ENCODE data around the gene GOLM1.

The GOLM1 gene

GRCh38 chr9:86119457-86119856, 20.1 kb upstream of the GOLM1 start:
- Histone ChIP-seq H3K36me3 (ENCODE audit: control insufficient read depth in 1 of 2, insufficient read depth in 2 of 2, low read length in 2 of 2) (no peaks in the 10 kb centered on the region), H3K4me3 (ENCODE audit: low read depth in 1 of 2, low read length in 2 of 2) (no peak overlapping the region), H3K9me3 (ENCODE audit: control insufficient read depth in 1 of 2, low read length in 2 of 2) (no peaks in the 10 kb centered on the region), H3K27me3 (ENCODE audit: low read depth, low read length) (no peaks in the 10 kb centered on the region), H3K4me1 (ENCODE audit: control insufficient read depth in 1 of 2, insufficient read depth in 2 of 2, low read length in 2 of 2) (no peaks in the 10 kb centered on the region), H3K27ac (ENCODE audit: low read length) (no peak overlapping the region)

GRCh38 chr9:86116425-86116824, 17.1 kb upstream of the GOLM1 start:
- H3K9me3 ChIP-seq (ENCODE audit: control insufficient read depth in 1 of 2, low read length in 2 of 2): no peaks in the 10 kb centered on the region
- H3K4me1 ChIP-seq (ENCODE audit: control insufficient read depth in 1 of 2, insufficient read depth in 2 of 2, low read length in 2 of 2): no peaks in the 10 kb centered on the region
- no peak overlapping the region for H3K4me3 ChIP-seq (ENCODE audit: low read depth in 1 of 2, low read length in 2 of 2)
- H3K36me3 ChIP-seq (ENCODE audit: control insufficient read depth in 1 of 2, insufficient read depth in 2 of 2, low read length in 2 of 2): no peaks in the 10 kb centered on the region
- H3K27ac ChIP-seq (ENCODE audit: low read length): no peak overlapping the region
- H3K27me3 ChIP-seq (ENCODE audit: low read depth, low read length): no peaks in the 10 kb centered on the region

- no peaks in the 10 kb centered on the region for H3K36me3 ChIP-seq (ENCODE audit: control insufficient read depth in 1 of 2, insufficient read depth in 2 of 2, low read length in 2 of 2)
- H3K27me3 ChIP-seq (ENCODE audit: low read depth, low read length): no peaks in the 10 kb centered on the region
- H3K27ac ChIP-seq (ENCODE audit: low read length): no peak overlapping the region
- no peaks in the 10 kb centered on the region for H3K4me1 ChIP-seq (ENCODE audit: control insufficient read depth in 1 of 2, insufficient read depth in 2 of 2, low read length in 2 of 2)
- no peak overlapping the region for H3K4me3 ChIP-seq (ENCODE audit: low read depth in 1 of 2, low read length in 2 of 2)
- H3K9me3 ChIP-seq (ENCODE audit: control insufficient read depth in 1 of 2, low read length in 2 of 2): no peaks in the 10 kb centered on the region
Measured at GRCh38 chr9:86115886-86116285, 16.5 kb upstream of the GOLM1 start.

- Histone ChIP-seq H3K4me1 (ENCODE audit: control insufficient read depth in 1 of 2, insufficient read depth in 2 of 2, low read length in 2 of 2) (no peaks in the 10 kb centered on the region), H3K27me3 (ENCODE audit: low read depth, low read length) (no peaks in the 10 kb centered on the region), H3K4me3 (ENCODE audit: low read depth in 1 of 2, low read length in 2 of 2) (no peak overlapping the region), H3K36me3 (ENCODE audit: control insufficient read depth in 1 of 2, insufficient read depth in 2 of 2, low read length in 2 of 2) (no peaks in the 10 kb centered on the region), H3K9me3 (ENCODE audit: control insufficient read depth in 1 of 2, low read length in 2 of 2) (no peaks in the 10 kb centered on the region), H3K27ac (ENCODE audit: low read length) (no peak overlapping the region)
Measured at GRCh38 chr9:86112057-86112456, 12.7 kb upstream of the GOLM1 start.

- no peaks in the 10 kb centered on the region for H3K36me3 ChIP-seq (ENCODE audit: control insufficient read depth in 1 of 2, insufficient read depth in 2 of 2, low read length in 2 of 2)
- H3K27ac ChIP-seq (ENCODE audit: low read length): no peak overlapping the region
- no peaks in the 10 kb centered on the region for H3K9me3 ChIP-seq (ENCODE audit: control insufficient read depth in 1 of 2, low read length in 2 of 2)
- H3K4me1 ChIP-seq (ENCODE audit: control insufficient read depth in 1 of 2, insufficient read depth in 2 of 2, low read length in 2 of 2): peaks cover 0 to 11% of the 10 kb centered on the region in 2 donors
- H3K27me3 ChIP-seq (ENCODE audit: low read depth, low read length): no peaks in the 10 kb centered on the region
- H3K4me3 ChIP-seq (ENCODE audit: low read depth in 1 of 2, low read length in 2 of 2): no peak overlapping the region
Measured at GRCh38 chr9:86102626-86103025, 3.3 kb upstream of the GOLM1 start.

DNA sequence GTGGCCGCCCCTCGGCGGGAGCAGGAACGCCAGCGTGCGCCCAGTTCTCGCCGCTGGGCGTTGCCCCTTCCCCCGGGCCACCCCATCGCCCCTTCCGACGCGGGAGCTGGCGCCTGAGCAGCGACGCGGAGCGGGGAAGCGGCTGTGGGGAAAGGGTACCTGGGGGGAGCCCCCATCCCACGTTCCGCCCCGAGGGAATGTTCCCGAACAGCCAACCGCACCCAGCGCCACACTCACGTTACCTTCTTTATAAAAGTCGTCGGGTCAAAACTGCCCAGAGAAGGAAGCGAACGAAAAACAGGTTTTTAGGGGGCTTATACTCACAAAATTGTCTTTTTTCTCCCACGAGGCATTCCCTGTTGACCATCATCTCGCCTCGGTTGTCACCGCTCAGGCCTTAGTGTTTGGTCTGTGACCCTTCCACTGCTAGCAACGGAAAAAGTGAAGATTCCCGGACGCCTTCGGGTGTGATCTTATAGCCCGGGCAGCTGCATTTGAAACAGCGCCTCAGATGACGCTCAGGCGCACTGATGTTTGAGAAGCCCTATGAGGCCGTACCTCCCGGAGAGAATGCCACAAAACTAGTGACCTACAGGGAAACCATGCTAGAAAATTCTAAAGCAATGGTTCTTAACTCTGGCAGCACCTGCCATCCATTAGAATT, 475 bp upstream of the GOLM1 start:
- Histone ChIP-seq H3K9me3 (ENCODE audit: control insufficient read depth in 1 of 2, low read length in 2 of 2) (no peaks in the 10 kb centered on the region), H3K4me1 (ENCODE audit: control insufficient read depth in 1 of 2, insufficient read depth in 2 of 2, low read length in 2 of 2) (peaks cover 0 to 14% of the 10 kb centered on the region in 2 donors), H3K27ac (ENCODE audit: low read length) (peak overlapping the region; percentile 78), H3K36me3 (ENCODE audit: control insufficient read depth in 1 of 2, insufficient read depth in 2 of 2, low read length in 2 of 2) (no peaks in the 10 kb centered on the region), H3K27me3 (ENCODE audit: low read depth, low read length) (no peaks in the 10 kb centered on the region), H3K4me3 (ENCODE audit: low read depth in 1 of 2, low read length in 2 of 2) (peak overlapping the region; percentile 64 to 68)

DNA sequence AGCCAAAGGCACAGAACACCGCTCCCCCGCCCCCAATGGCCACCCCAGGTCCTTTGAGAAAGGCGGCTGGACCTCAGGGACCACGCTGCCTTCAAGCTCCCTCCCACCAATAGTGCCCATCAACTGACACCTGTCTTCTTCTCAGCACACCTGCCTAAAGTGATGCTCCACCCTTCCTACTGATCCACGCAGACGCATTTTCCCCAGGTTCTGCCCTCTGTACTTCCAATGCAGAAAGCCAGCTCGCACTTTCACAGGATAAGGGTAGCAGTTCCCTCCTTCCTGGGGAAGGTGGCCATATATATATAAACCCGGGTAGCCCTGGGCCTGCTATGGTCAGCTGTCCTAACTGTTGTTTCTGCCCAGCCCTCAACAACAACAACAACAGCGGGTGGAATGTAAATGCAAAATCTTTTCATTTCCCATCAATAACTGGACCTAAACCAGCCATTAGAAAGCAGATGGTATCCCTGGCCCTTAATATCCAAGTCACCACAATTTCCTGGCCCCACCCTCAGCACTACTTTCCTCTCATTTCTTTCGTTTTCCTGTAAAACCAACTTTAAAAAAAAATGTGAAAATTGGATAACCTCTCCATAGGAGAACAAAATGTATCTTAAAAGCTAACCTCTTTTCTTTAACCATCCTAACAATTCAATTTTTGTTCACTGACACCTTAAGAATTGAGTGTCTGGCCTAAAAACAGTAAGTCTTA, 1.7 kb downstream of the GOLM1 start:
- H3K27me3 ChIP-seq (ENCODE audit: low read depth, low read length): no peaks in the 10 kb centered on the region
- H3K27ac ChIP-seq (ENCODE audit: low read length): peak overlapping the region; percentile 50
- peak overlapping the region; percentile 68 to 90 for H3K4me3 ChIP-seq (ENCODE audit: low read depth in 1 of 2, low read length in 2 of 2)
- peaks cover 0 to 14% of the 10 kb centered on the region in 2 donors for H3K4me1 ChIP-seq (ENCODE audit: control insufficient read depth in 1 of 2, insufficient read depth in 2 of 2, low read length in 2 of 2)
- no peaks in the 10 kb centered on the region for H3K36me3 ChIP-seq (ENCODE audit: control insufficient read depth in 1 of 2, insufficient read depth in 2 of 2, low read length in 2 of 2)
- no peaks in the 10 kb centered on the region for H3K9me3 ChIP-seq (ENCODE audit: control insufficient read depth in 1 of 2, low read length in 2 of 2)

GRCh38 chr9:86096386-86096785, 3.0 kb downstream of the GOLM1 start:
- Histone ChIP-seq H3K9me3 (ENCODE audit: control insufficient read depth in 1 of 2, low read length in 2 of 2) (no peaks in the 10 kb centered on the region), H3K36me3 (ENCODE audit: control insufficient read depth in 1 of 2, insufficient read depth in 2 of 2, low read length in 2 of 2) (no peaks in the 10 kb centered on the region), H3K4me1 (ENCODE audit: control insufficient read depth in 1 of 2, insufficient read depth in 2 of 2, low read length in 2 of 2) (peaks cover 0 to 14% of the 10 kb centered on the region in 2 donors), H3K27me3 (ENCODE audit: low read depth, low read length) (no peaks in the 10 kb centered on the region), H3K4me3 (ENCODE audit: low read depth in 1 of 2, low read length in 2 of 2) (no peak overlapping the region), H3K27ac (ENCODE audit: low read length) (peak overlapping the region; percentile 30)

DNA sequence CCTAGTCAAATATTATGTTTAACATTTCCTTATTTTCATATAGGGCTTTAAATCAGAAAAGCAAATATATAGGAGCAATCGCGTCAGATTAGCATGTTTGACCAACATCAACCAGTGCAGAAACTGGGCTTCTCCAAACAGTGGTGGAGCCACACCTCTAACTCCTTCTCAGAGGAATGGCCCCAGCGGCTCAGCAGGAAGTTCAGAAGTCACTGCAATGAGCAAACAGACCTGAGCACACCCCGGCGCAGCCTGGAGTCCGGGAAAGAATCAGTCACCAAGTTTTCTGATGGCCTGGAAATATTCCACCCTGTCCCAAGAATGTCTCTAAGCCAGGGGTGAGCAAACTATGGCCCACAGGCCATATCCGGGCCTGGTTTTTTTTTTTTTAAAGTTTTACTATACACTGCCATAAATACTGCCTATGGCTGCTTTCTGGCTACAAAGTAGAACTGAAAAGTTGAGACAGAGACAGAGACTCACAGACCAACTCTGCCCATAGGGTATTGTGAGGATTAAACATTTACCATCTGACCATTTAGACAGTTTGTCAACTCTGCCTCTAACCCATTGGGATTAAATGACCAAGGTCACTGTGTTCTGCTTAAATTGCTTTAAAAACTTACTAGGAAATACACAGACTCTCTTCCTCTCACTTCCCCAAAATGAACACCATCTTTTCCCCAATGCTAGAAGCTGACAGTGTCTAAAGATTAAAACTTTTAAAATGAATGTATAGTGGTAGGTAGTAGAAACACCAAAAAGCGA, 5.4 kb downstream of the GOLM1 start:
- H3K27me3 ChIP-seq (ENCODE audit: low read depth, low read length): no peaks in the 10 kb centered on the region
- H3K9me3 ChIP-seq (ENCODE audit: control insufficient read depth in 1 of 2, low read length in 2 of 2): no peaks in the 10 kb centered on the region
- H3K27ac ChIP-seq (ENCODE audit: low read length): peak overlapping the region; percentile 69
- no peaks in the 10 kb centered on the region for H3K36me3 ChIP-seq (ENCODE audit: control insufficient read depth in 1 of 2, insufficient read depth in 2 of 2, low read length in 2 of 2)
- peaks cover 0 to 14% of the 10 kb centered on the region in 2 donors for H3K4me1 ChIP-seq (ENCODE audit: control insufficient read depth in 1 of 2, insufficient read depth in 2 of 2, low read length in 2 of 2)
- no peak overlapping the region for H3K4me3 ChIP-seq (ENCODE audit: low read depth in 1 of 2, low read length in 2 of 2)

DNA sequence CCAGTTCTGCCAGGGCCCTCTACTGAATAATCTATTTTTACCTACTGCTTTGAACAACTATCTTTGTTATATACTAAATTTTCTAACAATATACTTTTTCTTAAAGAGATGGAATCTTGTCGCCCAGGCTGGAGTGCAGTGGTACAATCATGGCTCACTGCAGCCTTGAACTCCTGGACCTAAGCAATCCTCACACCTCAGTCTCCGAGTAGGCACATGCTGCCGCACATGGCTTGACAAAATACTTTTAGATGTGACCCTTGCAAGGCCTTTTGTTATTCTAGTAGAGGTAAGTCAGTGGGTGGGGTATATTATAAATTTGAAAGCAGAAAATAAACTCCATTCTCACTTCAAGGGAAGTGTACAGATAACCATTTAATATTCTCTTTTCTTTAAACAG, 7.9 kb downstream of the GOLM1 start:
- Histone ChIP-seq H3K27ac (ENCODE audit: low read length) (no peak overlapping the region), H3K4me1 (ENCODE audit: control insufficient read depth in 1 of 2, insufficient read depth in 2 of 2, low read length in 2 of 2) (no peaks in the 10 kb centered on the region), H3K27me3 (ENCODE audit: low read depth, low read length) (no peaks in the 10 kb centered on the region), H3K4me3 (ENCODE audit: low read depth in 1 of 2, low read length in 2 of 2) (no peak overlapping the region), H3K36me3 (ENCODE audit: control insufficient read depth in 1 of 2, insufficient read depth in 2 of 2, low read length in 2 of 2) (no peaks in the 10 kb centered on the region), H3K9me3 (ENCODE audit: control insufficient read depth in 1 of 2, low read length in 2 of 2) (no peaks in the 10 kb centered on the region)

GRCh38 chr9:86082870-86083269, 16.5 kb downstream of the GOLM1 start:
- no peaks in the 10 kb centered on the region for H3K27me3 ChIP-seq (ENCODE audit: low read depth, low read length)
- no peak overlapping the region for H3K27ac ChIP-seq (ENCODE audit: low read length)
- no peaks in the 10 kb centered on the region for H3K9me3 ChIP-seq (ENCODE audit: control insufficient read depth in 1 of 2, low read length in 2 of 2)
- H3K36me3 ChIP-seq (ENCODE audit: control insufficient read depth in 1 of 2, insufficient read depth in 2 of 2, low read length in 2 of 2): no peaks in the 10 kb centered on the region
- H3K4me3 ChIP-seq (ENCODE audit: low read depth in 1 of 2, low read length in 2 of 2): no peak overlapping the region
- peaks cover 0 to 32% of the 10 kb centered on the region in 2 donors for H3K4me1 ChIP-seq (ENCODE audit: control insufficient read depth in 1 of 2, insufficient read depth in 2 of 2, low read length in 2 of 2)
